Fibroblast of lung (primary cell): ENCODE results near the gene DIAPH3.

Source experiments
- EZH2 ChIP-seq: IDR thresholded peaks from 2 replicates; pipeline ENCODE4 v1.5.1; 2012; ENCODE audit warnings: low read length, control low read depth, mild to moderate bottlenecking; ENCODE audit errors: missing control alignments
- TF ChIP-seq, protein P1 (sequence below), 2 donors: IDR thresholded peaks in 1 of 2; conservative IDR thresholded peaks in 1 of 2; 1 replicate in 1 of 2; 2 replicates in 1 of 2; pipeline ENCODE4 v1.5.1; 2011 to 2012; ENCODE audit warnings: low read length in 2 of 2, control low read depth in 1 of 2, inconsistent platforms in 1 of 2, low read depth in 1 of 2, mild to moderate bottlenecking in 1 of 2

DNA sequence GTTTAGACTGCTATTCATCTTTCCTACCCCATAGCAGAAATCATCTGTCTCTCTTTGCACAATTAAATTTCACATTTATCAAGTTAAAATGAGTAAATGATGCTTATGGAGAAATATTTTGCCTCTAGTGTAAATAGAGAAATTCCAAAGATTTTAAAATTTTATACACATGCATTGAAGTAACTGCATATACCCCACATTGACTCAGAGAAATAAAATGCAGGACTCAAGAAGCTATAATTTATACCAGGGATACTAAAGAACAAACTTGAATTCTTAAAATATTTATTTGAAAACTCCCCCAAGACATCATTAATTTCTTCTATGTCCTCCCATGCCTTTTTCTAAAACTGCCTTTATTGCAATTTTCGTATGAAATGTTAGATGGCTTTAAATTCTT, 165.8 kb downstream of the DIAPH3 start:
- TF ChIP-seq, protein P1, sequence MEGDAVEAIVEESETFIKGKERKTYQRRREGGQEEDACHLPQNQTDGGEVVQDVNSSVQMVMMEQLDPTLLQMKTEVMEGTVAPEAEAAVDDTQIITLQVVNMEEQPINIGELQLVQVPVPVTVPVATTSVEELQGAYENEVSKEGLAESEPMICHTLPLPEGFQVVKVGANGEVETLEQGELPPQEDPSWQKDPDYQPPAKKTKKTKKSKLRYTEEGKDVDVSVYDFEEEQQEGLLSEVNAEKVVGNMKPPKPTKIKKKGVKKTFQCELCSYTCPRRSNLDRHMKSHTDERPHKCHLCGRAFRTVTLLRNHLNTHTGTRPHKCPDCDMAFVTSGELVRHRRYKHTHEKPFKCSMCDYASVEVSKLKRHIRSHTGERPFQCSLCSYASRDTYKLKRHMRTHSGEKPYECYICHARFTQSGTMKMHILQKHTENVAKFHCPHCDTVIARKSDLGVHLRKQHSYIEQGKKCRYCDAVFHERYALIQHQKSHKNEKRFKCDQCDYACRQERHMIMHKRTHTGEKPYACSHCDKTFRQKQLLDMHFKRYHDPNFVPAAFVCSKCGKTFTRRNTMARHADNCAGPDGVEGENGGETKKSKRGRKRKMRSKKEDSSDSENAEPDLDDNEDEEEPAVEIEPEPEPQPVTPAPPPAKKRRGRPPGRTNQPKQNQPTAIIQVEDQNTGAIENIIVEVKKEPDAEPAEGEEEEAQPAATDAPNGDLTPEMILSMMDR (conservative IDR thresholded peaks at IDR 0.05 in 1 of 2, IDR thresholded peaks at IDR 0.05 in 1 of 2; ENCODE audit: low read depth in 1 of 2, low read length in 2 of 2): no peak
- TF ChIP-seq EZH2: no peak
